Calu3 (cell line): ENCODE data around the gene HSF2. TPM values are rescaled to one million over a fixed set of nuclear protein-coding genes. Genes with fewer than 3 reads are reported as not detected.

Experiments used
- BruUV-seq: library from RNA; stranded (reverse); fragments of 400-500 nt; replicated peaks from 2 replicates; lab custom pipeline; 2021; lab: Mats Ljungman, UMichigan
- CTCF ChIA-PET: fragments of 300-600 bp; sonication (Branson Sonifier 250); formaldehyde crosslinking; loops from one replicate; lab custom pipeline; 2022; ENCODE audit warnings: antibody characterized with exemption; lab: Charles Lee
- DNase-seq: peaks from one replicate; pipeline ENCODE4 v3.0.0; 2022
- H3K27ac Mint-ChIP-seq: one replicate; pipeline ENCODE4 v1.8.0; 2022; ENCODE audit warnings: mixed read lengths; ENCODE audit not compliant: unreplicated experiment
- H3K27me3 Mint-ChIP-seq: one replicate; pipeline ENCODE4 v1.8.0; 2022; ENCODE audit warnings: mixed read lengths; ENCODE audit not compliant: unreplicated experiment
- H3K36me3 Mint-ChIP-seq: one replicate; pipeline ENCODE4 v1.8.0; 2022; ENCODE audit warnings: mild to moderate bottlenecking, moderate library complexity, mixed read lengths; ENCODE audit not compliant: insufficient read depth, unreplicated experiment
- H3K4me1 Mint-ChIP-seq: one replicate; pipeline ENCODE4 v1.8.0; 2022; ENCODE audit warnings: mild to moderate bottlenecking, low read depth, mixed read lengths; ENCODE audit not compliant: unreplicated experiment
- H3K4me3 Mint-ChIP-seq: one replicate; pipeline ENCODE4 v1.8.0; 2022; ENCODE audit warnings: mild to moderate bottlenecking, low read depth, moderate library complexity, mixed read lengths; ENCODE audit not compliant: unreplicated experiment
- H3K9me3 Mint-ChIP-seq: one replicate; pipeline ENCODE4 v1.8.0; 2022; ENCODE audit warnings: low read depth, mixed read lengths; ENCODE audit not compliant: unreplicated experiment
- CTCF ChIP-seq: fragments of 200-600 bp; IDR thresholded peaks from one replicate; pipeline ENCODE4 v1.8.0; 2022; ENCODE audit warnings: antibody characterized with exemption; ENCODE audit not compliant: unreplicated experiment
- intact Hi-C: fragments of 100-400 bp; cut with micrococcal nuclease; formaldehyde crosslinking; loops from one replicate; pipeline ENCODE4 v1.10.0; 2022; ENCODE audit not compliant: unreplicated experiment
- total RNA-seq: library from RNA; stranded (reverse); gene quantifications from 2 replicates; pipeline ENCODE4 v1.2.3, GENCODE V29; 2022

The HSF2 gene
- total RNA-seq, 1 experiment from 2014 or later, result 10.6 TPM

DNA sequence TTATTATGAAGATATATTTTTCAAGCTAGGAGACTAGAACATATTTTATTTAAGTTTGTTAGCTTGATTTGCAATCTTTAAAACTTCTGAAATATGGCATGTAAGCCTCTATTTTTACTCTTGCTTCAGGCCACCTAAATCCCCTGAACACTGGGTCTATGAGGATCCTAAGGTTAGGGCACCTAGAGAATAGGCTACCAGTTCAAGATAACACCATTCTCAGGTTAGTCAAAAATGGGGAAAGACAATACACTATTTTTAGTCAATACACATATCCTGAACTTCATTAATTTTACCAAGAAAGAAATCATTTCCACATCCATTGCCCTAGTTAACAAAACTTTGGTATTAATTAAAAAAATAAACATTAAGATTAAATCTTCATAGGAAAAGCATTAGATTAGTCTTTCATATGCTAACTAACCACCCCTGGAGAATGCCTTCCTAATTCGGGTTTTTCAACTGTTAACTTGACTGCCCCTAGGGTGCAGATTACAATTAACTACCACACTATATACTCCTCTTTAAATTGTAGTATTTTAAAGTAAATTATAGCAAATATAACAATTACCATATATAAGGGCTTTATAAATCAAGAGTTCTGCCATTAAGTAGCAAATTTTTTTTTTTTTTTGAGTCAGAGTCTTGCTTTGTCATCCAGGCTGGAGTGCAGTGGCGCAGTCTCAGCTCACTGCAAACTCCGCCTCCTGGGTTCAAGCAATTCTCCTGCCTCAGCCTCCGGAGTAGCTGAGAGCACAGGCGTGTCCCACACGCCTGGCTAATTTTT is 6.7 kb upstream of the HSF2 start:
- H3K4me3 Mint-ChIP-seq, result no peak overlapping the region
- BruUV-seq, result no TSS peak
- no peak overlapping the region for H3K27ac Mint-ChIP-seq
- intact Hi-C loops, result no loop called here
- DNase-seq, result no peak
- TF ChIP-seq CTCF, result no peak
- no peaks in the 10 kb centered on the region for H3K4me1 Mint-ChIP-seq
- H3K36me3 Mint-ChIP-seq, result no peaks in the 10 kb centered on the region
- CTCF ChIA-PET, result no interaction called here
- no peaks in the 10 kb centered on the region for H3K9me3 Mint-ChIP-seq
- no peaks in the 10 kb centered on the region for H3K27me3 Mint-ChIP-seq

DNA sequence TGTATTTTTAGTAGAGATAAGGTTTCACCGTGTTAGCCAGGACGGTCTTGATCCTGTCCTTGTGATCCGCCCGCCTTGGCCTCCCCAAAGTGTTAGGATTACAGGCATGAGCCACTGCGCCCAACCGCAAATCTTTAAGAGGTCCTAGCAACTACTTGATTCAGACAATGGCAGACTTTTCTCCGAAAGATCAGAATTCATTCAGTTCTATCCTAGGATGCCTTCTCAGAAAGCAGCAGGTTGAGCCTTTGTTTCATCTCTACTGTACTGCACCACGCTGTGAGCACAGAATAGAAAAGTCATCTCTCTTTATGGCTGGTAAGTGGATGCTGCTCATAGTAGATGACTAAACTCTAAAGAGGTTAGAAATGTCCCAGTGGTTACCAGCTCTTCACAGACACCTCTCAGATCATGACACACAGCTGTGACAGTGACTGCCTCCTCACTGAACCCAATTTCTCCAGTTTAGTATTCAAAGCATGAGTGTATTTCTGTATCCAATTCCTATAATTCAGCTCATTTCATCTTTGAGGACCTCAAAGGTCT is 6.0 kb upstream of the HSF2 start:
- no peaks in the 10 kb centered on the region for H3K4me1 Mint-ChIP-seq
- no peaks in the 10 kb centered on the region for H3K36me3 Mint-ChIP-seq
- no peaks in the 10 kb centered on the region for H3K27me3 Mint-ChIP-seq
- no peak for TF ChIP-seq CTCF
- no peak overlapping the region for H3K4me3 Mint-ChIP-seq
- H3K27ac Mint-ChIP-seq, result no peak overlapping the region
- no peaks in the 10 kb centered on the region for H3K9me3 Mint-ChIP-seq
- no peak for DNase-seq
- intact Hi-C loops, result no loop called here
- BruUV-seq, result no TSS peak
- CTCF ChIA-PET, result no interaction called here

DNA sequence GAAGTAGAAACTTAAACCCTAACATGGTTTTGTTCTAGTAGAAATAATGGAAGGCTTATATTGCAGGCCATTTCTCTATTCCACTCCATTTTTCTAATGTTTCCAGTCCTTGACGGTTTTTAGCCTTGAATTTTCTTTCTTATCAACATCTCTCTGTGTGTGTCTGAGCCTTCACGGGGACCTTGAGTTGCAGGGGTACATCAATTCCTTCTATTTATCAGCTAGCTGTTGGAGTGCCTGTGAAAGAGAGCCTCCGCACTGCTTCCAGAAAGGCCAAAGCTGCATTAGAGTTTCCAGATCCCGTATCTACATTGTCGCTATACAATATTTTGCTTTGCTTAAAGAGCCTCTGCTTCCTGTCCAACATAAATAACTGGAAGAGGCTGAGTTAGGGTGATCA is 5.4 kb upstream of the HSF2 start:
- CTCF ChIA-PET, result no interaction called here

GRCh38 chr6:122399055-122399347 is 451 bp upstream of the HSF2 start:
- Mint-ChIP-seq H3K27ac (peak overlapping the region; percentile 93), H3K4me1 (peaks cover 19% of the 10 kb centered on the region), H3K4me3 (peak overlapping the region; percentile 96), H3K9me3 (no peaks in the 10 kb centered on the region), H3K27me3 (no peaks in the 10 kb centered on the region), H3K36me3 (peaks cover 13% of the 10 kb centered on the region)
- intact Hi-C loops, result no loop called here
- no peak for TF ChIP-seq CTCF
- CTCF ChIA-PET, result interaction anchor here (0.7 to 1.5 kb wide), 4 partner anchors 17 to 131 kb away, joined by 3 to 5 read pairs (median 4); no protein-coding TSS in a partner anchor
- DNase-seq, result no peak
- no TSS peak for BruUV-seq

More for the DNA sequence above, 5.4 kb upstream of the HSF2 start:
- no peak for DNase-seq
- TF ChIP-seq CTCF, result no peak
- Mint-ChIP-seq H3K4me3 (no peak overlapping the region), H3K27me3 (no peaks in the 10 kb centered on the region), H3K36me3 (peaks cover under 1% of the 10 kb centered on the region), H3K27ac (no peak overlapping the region), H3K9me3 (no peaks in the 10 kb centered on the region), H3K4me1 (no peaks in the 10 kb centered on the region)
- BruUV-seq, result no TSS peak
- intact Hi-C loops, result no loop called here
